ENCODE data around the gene KLK8.

The KLK8 gene

DNA sequence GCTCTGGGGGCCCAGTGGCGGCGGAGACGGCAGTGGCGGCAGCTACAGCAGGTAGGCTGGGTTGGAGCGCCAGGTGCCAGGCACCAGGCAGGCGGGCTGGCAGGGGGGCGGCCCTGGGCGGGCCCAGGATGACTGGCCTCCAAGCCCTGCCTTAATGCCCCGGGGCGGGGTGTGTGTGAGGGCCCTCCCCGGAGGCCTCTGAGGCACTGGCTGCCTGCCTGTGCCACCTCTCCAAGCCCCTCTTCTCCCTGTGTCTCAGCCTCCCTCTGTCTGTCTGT is 25.1 kb upstream of the KLK8 start, which contains the start of gene KLK11:
Gene KLK11 (minus strand): TSS at position 63 of the 278 bp plus-strand sequence. CDS start 985 bp downstream, outside the sequence.
- Mint-ChIP-seq H3K27me3 (peaks cover 79% of the 10 kb centered on the region), H3K4me1 (no peaks in the 10 kb centered on the region), H3K27ac (ENCODE audit: low read depth) (no peak within 1 kb of the TSS), H3K36me3 (ENCODE audit: insufficient read depth) (no peaks in the 10 kb centered on the region), H3K9me3 (no peaks in the 10 kb centered on the region), H3K4me3 (no peak within 1 kb of the TSS)
- ATAC-seq (replicated peaks; ENCODE audit: extremely low read depth, poor library complexity, severe bottlenecking) (no peak), DNase-seq (ENCODE audit: low spot score in 2 of 2) (no peak)

- Mint-ChIP-seq H3K27ac (ENCODE audit: low read depth) (no peak overlapping the region), H3K36me3 (ENCODE audit: insufficient read depth) (no peaks in the 10 kb centered on the region), H3K27me3 (peaks cover 74% of the 10 kb centered on the region), H3K4me1 (no peaks in the 10 kb centered on the region), H3K4me3 (no peak overlapping the region), H3K9me3 (no peaks in the 10 kb centered on the region)
- DNase-seq (ENCODE audit: low spot score in 2 of 2) (no peak), ATAC-seq (replicated peaks; ENCODE audit: extremely low read depth, poor library complexity, severe bottlenecking) (no peak)
Measured at GRCh38 chr19:51025809-51026553, 24.6 kb upstream of the KLK8 start.

GRCh38 chr19:51025401-51025800 is 24.0 kb upstream of the KLK8 start:
- H3K27me3 Mint-ChIP-seq, result peaks cover 69% of the 10 kb centered on the region

DNA sequence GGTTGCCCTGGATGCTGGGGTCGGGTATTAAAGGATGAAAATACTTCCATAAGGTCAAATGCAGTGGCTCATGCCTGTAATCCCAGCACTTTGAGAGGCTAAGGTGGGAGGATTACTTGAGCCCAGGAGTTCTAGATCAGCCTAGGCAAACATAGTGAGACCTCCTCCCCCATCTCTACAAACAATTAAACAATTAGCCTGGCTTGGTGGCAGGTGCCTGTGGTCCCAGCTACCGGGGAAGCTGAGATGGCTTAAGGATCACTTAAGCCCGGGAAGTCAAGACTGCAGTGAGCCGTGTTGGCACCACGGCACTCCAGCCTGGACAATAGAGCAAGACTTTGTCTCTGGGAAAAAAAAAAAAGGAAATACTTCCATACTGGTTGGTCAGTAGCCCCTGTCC is 23.5 kb upstream of the KLK8 start:
- H3K9me3 Mint-ChIP-seq, result no peaks in the 10 kb centered on the region
- ATAC-seq (replicated peaks; ENCODE audit: extremely low read depth, poor library complexity, severe bottlenecking) (no peak), DNase-seq (ENCODE audit: low spot score in 2 of 2) (no peak)
- no peaks in the 10 kb centered on the region for H3K36me3 Mint-ChIP-seq (ENCODE audit: insufficient read depth)
- H3K4me3 Mint-ChIP-seq, result no peak overlapping the region
- peaks cover 73% of the 10 kb centered on the region for H3K27me3 Mint-ChIP-seq
- H3K27ac Mint-ChIP-seq (ENCODE audit: low read depth), result no peak overlapping the region
- H3K4me1 Mint-ChIP-seq, result peaks cover 3% of the 10 kb centered on the region

More at GRCh38 chr19:51025401-51025800, 24.0 kb upstream of the KLK8 start:
- H3K36me3 Mint-ChIP-seq (ENCODE audit: insufficient read depth), result no peaks in the 10 kb centered on the region
- H3K27ac Mint-ChIP-seq (ENCODE audit: low read depth), result no peak overlapping the region
- H3K9me3 Mint-ChIP-seq, result no peaks in the 10 kb centered on the region
- H3K4me3 Mint-ChIP-seq, result no peak overlapping the region
- H3K4me1 Mint-ChIP-seq, result no peaks in the 10 kb centered on the region
- DNase-seq (ENCODE audit: low spot score in 2 of 2), result no peak
- ATAC-seq (replicated peaks; ENCODE audit: extremely low read depth, poor library complexity, severe bottlenecking), result no peak

- Mint-ChIP-seq H3K36me3 (ENCODE audit: insufficient read depth) (no peaks in the 10 kb centered on the region), H3K27ac (ENCODE audit: low read depth) (no peak overlapping the region), H3K27me3 (peaks cover 73% of the 10 kb centered on the region), H3K4me3 (no peak overlapping the region), H3K4me1 (peaks cover 6% of the 10 kb centered on the region), H3K9me3 (no peaks in the 10 kb centered on the region)
- ATAC-seq (replicated peaks; ENCODE audit: extremely low read depth, poor library complexity, severe bottlenecking) (no peak), DNase-seq (ENCODE audit: low spot score in 2 of 2) (no peak)
Measured at GRCh38 chr19:51023946-51024345, 22.5 kb upstream of the KLK8 start.

GRCh38 chr19:51022526-51022925 is 21.1 kb upstream of the KLK8 start:
- no peak for DNase-seq (ENCODE audit: low spot score in 2 of 2)
- Mint-ChIP-seq H3K27ac (ENCODE audit: low read depth) (no peak overlapping the region), H3K4me1 (peaks cover 18% of the 10 kb centered on the region), H3K27me3 (peaks cover 82% of the 10 kb centered on the region), H3K4me3 (no peak overlapping the region), H3K9me3 (no peaks in the 10 kb centered on the region), H3K36me3 (ENCODE audit: insufficient read depth) (no peaks in the 10 kb centered on the region)
- no peak for ATAC-seq (replicated peaks; ENCODE audit: extremely low read depth, poor library complexity, severe bottlenecking)

- no peaks in the 10 kb centered on the region for H3K36me3 Mint-ChIP-seq (ENCODE audit: insufficient read depth)
- no peak overlapping the region for H3K27ac Mint-ChIP-seq (ENCODE audit: low read depth)
- peaks cover 82% of the 10 kb centered on the region for H3K27me3 Mint-ChIP-seq
- DNase-seq (ENCODE audit: low spot score in 2 of 2), result no peak
- H3K4me1 Mint-ChIP-seq, result peaks cover 27% of the 10 kb centered on the region
- no peak for ATAC-seq (replicated peaks; ENCODE audit: extremely low read depth, poor library complexity, severe bottlenecking)
- no peak overlapping the region for H3K4me3 Mint-ChIP-seq
- no peaks in the 10 kb centered on the region for H3K9me3 Mint-ChIP-seq
Measured at GRCh38 chr19:51020988-51021651, 19.7 kb upstream of the KLK8 start.

DNA sequence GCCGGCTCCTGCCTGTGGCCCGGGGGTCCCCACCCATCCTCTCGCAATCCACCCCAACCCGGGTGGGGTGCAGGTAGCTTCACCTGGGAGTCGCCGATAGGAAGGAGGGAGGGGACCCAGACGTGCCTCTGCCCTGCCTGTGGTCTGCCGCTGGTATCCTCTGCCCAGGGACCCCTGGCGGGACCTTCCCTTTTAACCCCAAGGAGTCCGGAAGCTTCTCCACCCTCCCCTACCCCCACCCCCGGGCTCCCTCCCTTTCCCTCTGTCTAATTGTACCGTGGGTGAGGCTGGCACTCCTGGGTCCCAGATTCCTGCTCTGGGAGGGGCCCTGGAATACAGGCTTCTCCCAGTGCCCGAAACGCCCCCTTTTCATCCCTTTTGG is 18.1 kb upstream of the KLK8 start, which contains the start of gene KLK10:
Gene KLK10 (minus strand): TSS at position 166 of the 382 bp plus-strand sequence. CDS start 579 bp downstream, outside the sequence.
- ATAC-seq (replicated peaks; ENCODE audit: extremely low read depth, poor library complexity, severe bottlenecking) (no peak), DNase-seq (ENCODE audit: low spot score in 2 of 2) (no peak)
- H3K9me3 Mint-ChIP-seq, result no peaks in the 10 kb centered on the region
- H3K4me1 Mint-ChIP-seq, result peaks cover 27% of the 10 kb centered on the region
- H3K4me3 Mint-ChIP-seq, result peak within 1 kb of the TSS; percentile 73
- H3K27me3 Mint-ChIP-seq, result peaks cover 82% of the 10 kb centered on the region
- peak within 1 kb of the TSS; percentile 5 for H3K27ac Mint-ChIP-seq (ENCODE audit: low read depth)
- no peaks in the 10 kb centered on the region for H3K36me3 Mint-ChIP-seq (ENCODE audit: insufficient read depth)

GRCh38 chr19:51018745-51019543 is 17.5 kb upstream of the KLK8 start:
- H3K36me3 Mint-ChIP-seq (ENCODE audit: insufficient read depth), result no peaks in the 10 kb centered on the region
- no peak for DNase-seq (ENCODE audit: low spot score in 2 of 2)
- H3K4me3 Mint-ChIP-seq, result peak overlapping the region; percentile 73
- H3K27me3 Mint-ChIP-seq, result peaks cover 82% of the 10 kb centered on the region
- H3K4me1 Mint-ChIP-seq, result peaks cover 27% of the 10 kb centered on the region
- no peak overlapping the region for H3K27ac Mint-ChIP-seq (ENCODE audit: low read depth)
- H3K9me3 Mint-ChIP-seq, result no peaks in the 10 kb centered on the region
- no peak for ATAC-seq (replicated peaks; ENCODE audit: extremely low read depth, poor library complexity, severe bottlenecking)

DNA sequence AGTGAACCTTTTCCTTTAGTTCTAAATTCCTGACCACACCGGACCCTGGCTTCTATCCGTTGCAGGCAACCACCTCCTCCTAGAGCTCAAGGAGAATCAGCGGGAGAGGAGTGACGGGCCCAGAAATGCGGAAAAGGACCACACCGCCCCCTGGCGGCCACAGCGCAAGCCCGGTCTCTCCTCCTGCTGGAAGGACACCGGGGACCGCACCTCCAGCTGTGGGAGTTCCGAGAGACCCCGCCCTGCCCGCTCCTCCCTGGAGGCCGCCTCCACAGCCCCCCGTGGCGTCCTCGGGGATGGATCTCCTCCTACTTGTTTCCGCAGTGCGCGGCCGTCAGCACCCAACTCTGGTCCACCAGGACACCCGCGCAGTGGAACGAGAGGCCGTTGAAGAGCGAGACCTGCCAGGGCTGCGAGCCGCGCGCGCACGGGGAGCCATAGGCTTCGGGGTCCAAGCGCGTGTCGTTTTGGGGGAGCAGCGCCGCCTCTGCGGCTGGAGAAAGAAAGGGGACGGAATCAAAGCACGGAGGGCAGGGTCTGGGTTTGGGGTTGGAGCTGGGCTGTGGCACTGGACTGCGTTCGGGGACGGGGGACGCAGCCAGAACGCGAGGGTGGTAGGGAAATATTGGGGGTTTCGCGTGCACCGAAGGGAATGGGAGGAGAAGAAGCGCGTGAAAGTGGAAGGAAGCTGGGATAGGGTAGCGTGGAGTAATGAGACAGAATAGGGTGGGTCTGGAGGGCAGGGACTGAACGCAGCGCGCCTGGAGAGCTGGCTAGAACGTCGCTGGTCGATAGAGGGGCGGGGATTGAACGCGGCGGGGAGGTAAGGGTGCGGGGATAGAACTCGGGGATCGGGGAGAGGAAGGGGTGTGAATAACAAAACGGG is 15.6 kb upstream of the KLK8 start:
- H3K9me3 Mint-ChIP-seq, result no peaks in the 10 kb centered on the region
- H3K4me1 Mint-ChIP-seq, result peaks cover 27% of the 10 kb centered on the region
- no peak overlapping the region for H3K27ac Mint-ChIP-seq (ENCODE audit: low read depth)
- no peaks in the 10 kb centered on the region for H3K36me3 Mint-ChIP-seq (ENCODE audit: insufficient read depth)
- peaks cover 81% of the 10 kb centered on the region for H3K27me3 Mint-ChIP-seq
- no peak for DNase-seq (ENCODE audit: low spot score in 2 of 2)
- no peak for ATAC-seq (replicated peaks; ENCODE audit: extremely low read depth, poor library complexity, severe bottlenecking)
- H3K4me3 Mint-ChIP-seq, result peak overlapping the region; percentile 65

- no peak for DNase-seq (ENCODE audit: low spot score in 2 of 2)
- Mint-ChIP-seq H3K4me3 (peak overlapping the region; percentile 25), H3K9me3 (no peaks in the 10 kb centered on the region), H3K36me3 (ENCODE audit: insufficient read depth) (no peaks in the 10 kb centered on the region), H3K27ac (ENCODE audit: low read depth) (no peak overlapping the region), H3K27me3 (peaks cover 86% of the 10 kb centered on the region), H3K4me1 (peaks cover 27% of the 10 kb centered on the region)
- ATAC-seq (replicated peaks; ENCODE audit: extremely low read depth, poor library complexity, severe bottlenecking), result no peak
Measured at GRCh38 chr19:51015691-51016267, 14.4 kb upstream of the KLK8 start.

- H3K9me3 Mint-ChIP-seq, result no peaks in the 10 kb centered on the region
- H3K27me3 Mint-ChIP-seq, result peaks cover 90% of the 10 kb centered on the region
- H3K4me3 Mint-ChIP-seq, result no peak overlapping the region
- no peak for DNase-seq (ENCODE audit: low spot score in 2 of 2)
- H3K36me3 Mint-ChIP-seq (ENCODE audit: insufficient read depth), result no peaks in the 10 kb centered on the region
- peaks cover 21% of the 10 kb centered on the region for H3K4me1 Mint-ChIP-seq
- ATAC-seq (replicated peaks; ENCODE audit: extremely low read depth, poor library complexity, severe bottlenecking), result no peak
- no peak overlapping the region for H3K27ac Mint-ChIP-seq (ENCODE audit: low read depth)
Measured at GRCh38 chr19:51014242-51014641, 12.8 kb upstream of the KLK8 start.
